IPS-15b (cell line): Measurements from ENCODE around the gene GGPS1.

Experiments used
- H3K27me3 ChIP-seq: one replicate; pipeline ENCODE4 v1.6.1; 2013; ENCODE audit warnings: low read length; ENCODE audit not compliant: control insufficient read depth, insufficient read depth
- H3K36me3 ChIP-seq: one replicate; pipeline ENCODE4 v1.6.1; 2013; ENCODE audit warnings: low read length; ENCODE audit not compliant: control insufficient read depth, insufficient read depth
- H3K4me1 ChIP-seq: one replicate; pipeline ENCODE4 v1.6.1; 2013; ENCODE audit warnings: mild to moderate bottlenecking, low read length; ENCODE audit not compliant: control insufficient read depth, insufficient read depth
- H3K4me3 ChIP-seq: one replicate; pipeline ENCODE4 v1.5.1; 2013; ENCODE audit warnings: low read depth, low read length
- H3K9ac ChIP-seq: one replicate; pipeline ENCODE4 v1.6.1; 2013; ENCODE audit warnings: low read depth, mild to moderate bottlenecking, low read length
- H3K9me3 ChIP-seq: one replicate; pipeline ENCODE4 v1.6.1; 2013; ENCODE audit warnings: mild to moderate bottlenecking, low read length; ENCODE audit not compliant: control insufficient read depth, insufficient read depth

GGPS1 gene

GRCh38 chr1:235391874-235392273, 63.5 kb downstream of the GGPS1 start:
- Histone ChIP-seq H3K4me1 (no peaks in the 10 kb centered on the region), H3K4me3 (no peak overlapping the region), H3K9me3 (no peaks in the 10 kb centered on the region), H3K27me3 (no peaks in the 10 kb centered on the region), H3K9ac (no peak overlapping the region), H3K36me3 (peaks cover 3% of the 10 kb centered on the region)
